HEK293 (cell line): Measurements from ENCODE around the gene ADAMTS2.

Source experiments
- ATF2 ChIP-seq: fragments of 450-650 bp; formaldehyde crosslinking; IDR thresholded peaks from 2 replicates; pipeline ENCODE4 v1.5.1; 2016; ENCODE audit warnings: missing biosample characterization, missing genetic modification characterization, low read depth
- TSHZ1 ChIP-seq: fragments of 450-650 bp; formaldehyde crosslinking; IDR thresholded peaks from 2 replicates; pipeline ENCODE4 v1.5.1; 2016; ENCODE audit warnings: missing biosample characterization, missing genetic modification characterization, borderline replicate concordance

GRCh38 chr5:179304466-179304865 lies 40.8 kb downstream of the ADAMTS2 start:
- TF ChIP-seq ATF2 (tag by site-specific recombination) (no peak), TSHZ1 (no peak)
